Tibial artery (tissue), 4 donors: ENCODE measurements around the gene C17orf75.
"Not testable (repeated sequence)": the region's sequence is repeated elsewhere in the genome, so short reads cannot be mapped to it uniquely, and the experiment has no call there.

Experiments
- DNase-seq, 2 donors: peaks; one replicate each; pipeline ENCODE4 v3.0.0-alpha.2; 2019
- H3K27ac ChIP-seq, 2 donors: fragments of 200-600 bp; sonication (generic) in 1 of 2; 1 replicate in 1 of 2; 2 replicates in 1 of 2; pipeline ENCODE4 v1.5.1; 2018 to 2019; ENCODE audit warnings: mild to moderate bottlenecking in 1 of 2
- H3K27me3 ChIP-seq, 2 donors: fragments of 200-600 bp; sonication (generic) in 1 of 2; one replicate each; pipeline versions ENCODE4 v1.5.1 to v1.6.0; 2016 to 2019
- H3K36me3 ChIP-seq, 3 donors: fragments of 200-600 bp; sonication (generic) in 2 of 3; one replicate each; pipeline ENCODE4 v1.5.1; 2016 to 2019; ENCODE audit warnings: mild to moderate bottlenecking in 2 of 3
- H3K4me1 ChIP-seq, 4 donors: fragments of 200-600 bp; sonication (generic) in 2 of 4; 1 replicate in 3 of 4; 2 replicates in 1 of 4; pipeline ENCODE4 v1.5.1; 2016 to 2019
- H3K4me3 ChIP-seq, 2 donors: fragments of 200-600 bp; sonication (generic) in 1 of 2; 1 replicate in 1 of 2; 2 replicates in 1 of 2; pipeline ENCODE4 v1.5.1; 2018 to 2019; ENCODE audit warnings: mild to moderate bottlenecking in 2 of 2
- H3K9me3 ChIP-seq, 3 donors: fragments of 200-600 bp; sonication (generic) in 1 of 3; one replicate each; pipeline ENCODE4 v1.5.1; 2016 to 2019
- intact Hi-C: fragments of 100-400 bp; cut with DNase I; formaldehyde crosslinking; loops from one replicate; pipeline ENCODE4 v1.15.0; 2023; ENCODE audit warnings: low total_unique reads
- TF ChIP-seq, protein P1 (sequence below), 2 experiments: fragments of 200-600 bp in 1 of 2; fragments of 450-650 bp in 1 of 2; IDR thresholded peaks; one replicate each; pipeline ENCODE4 v1.5.1; 2017 to 2019; ENCODE audit warnings: antibody characterized with exemption in 2 of 2, mild to moderate bottlenecking in 1 of 2, moderate library complexity in 1 of 2

C17orf75 gene

DNA sequence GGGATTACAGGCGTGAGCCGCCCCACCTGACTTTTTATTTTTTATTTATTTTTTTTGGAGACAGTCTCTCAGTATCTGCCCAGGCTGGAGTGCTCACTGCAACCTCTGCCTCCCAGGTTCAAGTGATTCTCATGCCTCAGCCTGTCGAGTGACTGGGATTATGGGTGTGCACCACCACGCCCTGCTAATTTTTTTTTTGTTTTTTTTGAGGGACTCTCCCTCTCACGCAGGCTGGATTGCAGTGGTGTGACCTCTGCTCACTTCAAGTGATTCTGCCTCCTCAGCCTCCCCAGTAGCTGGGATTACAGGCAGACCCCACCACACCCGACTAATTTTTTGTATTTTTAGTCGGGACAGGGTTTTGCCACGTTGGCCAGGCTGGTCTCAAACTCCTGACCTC lies 15.6 kb upstream of the C17orf75 start:
- peaks cover 0 to 54% (median 44%) of the 10 kb centered on the region in 4 donors for H3K4me1 ChIP-seq
- H3K36me3 ChIP-seq: peaks cover 64 to 86% (median 66%) of the 10 kb centered on the region in 3 donors
- no peak overlapping the region for H3K27ac ChIP-seq
- H3K9me3 ChIP-seq: no peaks in the 10 kb centered on the region
- intact Hi-C loops: no loop called here
- no peak overlapping the region for H3K4me3 ChIP-seq
- H3K27me3 ChIP-seq: no peaks in the 10 kb centered on the region
- TF ChIP-seq, protein P1, sequence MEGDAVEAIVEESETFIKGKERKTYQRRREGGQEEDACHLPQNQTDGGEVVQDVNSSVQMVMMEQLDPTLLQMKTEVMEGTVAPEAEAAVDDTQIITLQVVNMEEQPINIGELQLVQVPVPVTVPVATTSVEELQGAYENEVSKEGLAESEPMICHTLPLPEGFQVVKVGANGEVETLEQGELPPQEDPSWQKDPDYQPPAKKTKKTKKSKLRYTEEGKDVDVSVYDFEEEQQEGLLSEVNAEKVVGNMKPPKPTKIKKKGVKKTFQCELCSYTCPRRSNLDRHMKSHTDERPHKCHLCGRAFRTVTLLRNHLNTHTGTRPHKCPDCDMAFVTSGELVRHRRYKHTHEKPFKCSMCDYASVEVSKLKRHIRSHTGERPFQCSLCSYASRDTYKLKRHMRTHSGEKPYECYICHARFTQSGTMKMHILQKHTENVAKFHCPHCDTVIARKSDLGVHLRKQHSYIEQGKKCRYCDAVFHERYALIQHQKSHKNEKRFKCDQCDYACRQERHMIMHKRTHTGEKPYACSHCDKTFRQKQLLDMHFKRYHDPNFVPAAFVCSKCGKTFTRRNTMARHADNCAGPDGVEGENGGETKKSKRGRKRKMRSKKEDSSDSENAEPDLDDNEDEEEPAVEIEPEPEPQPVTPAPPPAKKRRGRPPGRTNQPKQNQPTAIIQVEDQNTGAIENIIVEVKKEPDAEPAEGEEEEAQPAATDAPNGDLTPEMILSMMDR (IDR thresholded peaks at IDR 0.05): no peak
- no peak for DNase-seq

GRCh38 chr17:32356750-32357149 lies 14.8 kb upstream of the C17orf75 start:
- Histone ChIP-seq H3K4me1 (peaks cover 0 to 62% (median 52%) of the 10 kb centered on the region in 4 donors), H3K27me3 (no peaks in the 10 kb centered on the region), H3K4me3 (no peak overlapping the region), H3K36me3 (peaks cover 58 to 79% (median 64%) of the 10 kb centered on the region in 3 donors), H3K9me3 (no peaks in the 10 kb centered on the region), H3K27ac (no peak overlapping the region)
- no peak for DNase-seq
- TF ChIP-seq, protein P1 (IDR thresholded peaks at IDR 0.05): no peak
- intact Hi-C loops: no loop called here

GRCh38 chr17:32356378-32356743 lies 14.4 kb upstream of the C17orf75 start:
- Histone ChIP-seq H3K9me3 (no peaks in the 10 kb centered on the region), H3K36me3 (peaks cover 54 to 75% (median 60%) of the 10 kb centered on the region in 3 donors), H3K4me3 (no peak overlapping the region), H3K27me3 (no peaks in the 10 kb centered on the region), H3K4me1 (peaks cover 0 to 66% (median 53%) of the 10 kb centered on the region in 4 donors), H3K27ac (no peak overlapping the region)
- intact Hi-C loops: no loop called here
- no peak for DNase-seq
- TF ChIP-seq, protein P1 (IDR thresholded peaks at IDR 0.05): no peak

DNA sequence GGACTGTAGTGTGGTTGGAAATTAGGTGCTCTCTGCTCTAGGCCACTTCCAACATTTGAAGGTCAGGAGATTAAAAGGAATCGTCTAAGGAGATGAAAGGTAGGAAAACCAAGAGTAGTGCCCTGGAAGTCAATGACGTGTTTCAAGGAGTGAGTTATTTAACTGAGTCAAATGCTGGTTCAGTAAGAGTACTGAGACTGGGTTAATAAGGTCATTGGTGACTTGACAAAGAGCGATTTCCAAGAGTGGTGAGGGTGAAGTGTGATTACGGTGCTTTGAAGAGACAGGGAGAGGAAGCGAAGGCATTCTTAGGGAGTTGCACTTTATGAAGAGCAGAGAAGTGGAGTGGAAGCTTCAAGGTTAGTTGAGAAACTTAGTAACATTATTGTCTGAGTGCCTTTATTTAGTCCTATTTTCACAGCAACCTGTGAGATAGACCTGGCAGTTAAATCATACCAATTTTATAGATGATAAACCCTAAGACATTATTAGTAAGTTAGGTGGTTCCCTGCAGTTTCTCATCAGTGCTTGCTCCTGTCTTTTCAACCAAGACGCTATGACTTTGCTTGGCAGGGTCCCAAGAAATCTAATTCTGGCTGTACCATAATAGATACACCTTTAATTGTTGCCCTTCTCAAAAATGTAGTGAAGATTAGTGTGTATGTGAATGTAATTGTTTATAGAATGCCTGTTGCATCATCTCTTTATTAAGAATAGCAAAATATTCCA lies 13.8 kb upstream of the C17orf75 start:
- Histone ChIP-seq H3K9me3 (no peaks in the 10 kb centered on the region), H3K36me3 (peaks cover 48 to 70% (median 55%) of the 10 kb centered on the region in 3 donors), H3K4me1 (peaks cover 0 to 67% (median 53%) of the 10 kb centered on the region in 4 donors), H3K27me3 (no peaks in the 10 kb centered on the region), H3K27ac (no peak overlapping the region), H3K4me3 (no peak overlapping the region)
- TF ChIP-seq, protein P1 (IDR thresholded peaks at IDR 0.05): no peak
- DNase-seq: no peak
- intact Hi-C loops: no loop called here

DNA sequence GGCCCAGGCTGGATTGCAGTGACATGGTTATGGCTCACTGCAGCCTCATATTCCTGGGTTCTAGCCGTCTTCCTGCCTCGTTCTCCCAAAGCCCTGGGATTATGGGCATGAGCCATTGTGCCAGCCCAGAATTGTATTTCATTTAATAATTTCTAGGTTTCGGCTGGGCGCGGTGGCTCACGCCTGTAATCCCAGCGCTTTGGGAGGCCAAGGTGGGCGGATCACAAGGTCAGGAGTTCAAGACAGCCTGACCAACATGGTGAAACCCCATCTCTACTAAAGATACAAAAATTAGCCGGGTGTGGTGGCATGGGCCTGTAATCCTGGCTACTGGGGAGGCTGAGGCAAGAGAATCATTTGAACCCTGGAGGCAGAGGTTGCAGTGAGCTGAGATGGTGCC lies 10.8 kb upstream of the C17orf75 start:
- H3K27me3 ChIP-seq, intact Hi-C loops, H3K27ac ChIP-seq, DNase-seq, H3K9me3 ChIP-seq: not testable (repeated sequence)
- Histone ChIP-seq H3K4me1 (peaks cover 0 to 70% (median 57%) of the 10 kb centered on the region in 4 donors), H3K4me3 (peak overlapping the region; percentile 84 to 93), H3K36me3 (peaks cover 25 to 40% (median 27%) of the 10 kb centered on the region in 3 donors)

GRCh38 chr17:32350666-32351418 lies 8.9 kb upstream of the C17orf75 start:
- peak in 1 of 2 donors; percentile 55 for DNase-seq
- Histone ChIP-seq H3K27ac (peak overlapping the region; percentile 97 to 99), H3K36me3 (peaks cover 22 to 33% (median 27%) of the 10 kb centered on the region in 3 donors), H3K4me3 (peak overlapping the region; percentile 84 to 93), H3K9me3 (no peaks in the 10 kb centered on the region), H3K27me3 (no peaks in the 10 kb centered on the region), H3K4me1 (peaks cover 0 to 54% (median 46%) of the 10 kb centered on the region in 4 donors)
- TF ChIP-seq, protein P1 (IDR thresholded peaks at IDR 0.05): no peak
- intact Hi-C loops: no loop called here
